Fibroblast of the aortic adventitia (primary cell): Measurements from ENCODE around the gene PLPP6. TPM values are rescaled to one million over a fixed set of nuclear protein-coding genes. Genes with fewer than 3 reads are reported as not detected.

Experiments
- DNase-seq: peaks from one replicate; pipeline ENCODE4 v3.0.0-alpha.2; 2010; ENCODE audit warnings: low read depth
- H3K4me3 ChIP-seq: 2 replicates; pipeline ENCODE4 v1.5.1; 2011; ENCODE audit warnings: low read depth, mild to moderate bottlenecking, control low read depth, low read length, moderate library complexity
- CTCF ChIP-seq: IDR thresholded peaks from 2 replicates; pipeline ENCODE4 v1.5.1; 2011; ENCODE audit warnings: mild to moderate bottlenecking, low read length, control low read depth, inconsistent platforms; ENCODE audit not compliant: insufficient read depth
- total RNA-seq: library from RNA; depleted of rRNA; stranded (reverse); fragments of >200 nt; gene quantifications from 2 replicates; pipeline ENCODE4 v1.2.3, GENCODE V29; 2012; ENCODE audit warnings: low replicate concordance

Gene PLPP6
- 4.6 and 8.8 TPM in 2 replicates for total RNA-seq

GRCh38 chr9:4662108-4662988, at the start of gene PLPP6:
Gene PLPP6 (plus strand): TSS chr9:4662294. CDS start chr9:4662376, 82 bp downstream.
- H3K4me3 ChIP-seq, result peak within 1 kb of the TSS; percentile 79
- peak; percentile 63 for TF ChIP-seq CTCF
- peak; percentile 73 for DNase-seq

GRCh38 chr9:4614627-4615026, 47.5 kb upstream of the PLPP6 start:
- TF ChIP-seq CTCF, result no peak
- no peak for DNase-seq
- no peak overlapping the region for H3K4me3 ChIP-seq

- DNase-seq, result peak; percentile 83
- H3K4me3 ChIP-seq, result no peak overlapping the region
- TF ChIP-seq CTCF, result no peak
Observed at GRCh38 chr9:4615251-4615650, 46.8 kb upstream of the PLPP6 start.

- no peak for DNase-seq
- TF ChIP-seq CTCF, result no peak
- H3K4me3 ChIP-seq, result no peak overlapping the region
Observed at GRCh38 chr9:4615778-4616177, 46.3 kb upstream of the PLPP6 start.

GRCh38 chr9:4617752-4618151, 44.3 kb upstream of the PLPP6 start:
- no peak overlapping the region for H3K4me3 ChIP-seq
- no peak for TF ChIP-seq CTCF
- DNase-seq, result no peak

GRCh38 chr9:4618700-4619099, 43.4 kb upstream of the PLPP6 start:
- no peak overlapping the region for H3K4me3 ChIP-seq
- no peak for TF ChIP-seq CTCF
- no peak for DNase-seq
